HG03159 (cell line): ENCODE results near the gene DYNC1H1.

Experiments used
- ATAC-seq: cut with Tn5 transposase; IDR thresholded peaks from one replicate; pipeline ENCODE4 v1.9.1; 2021; ENCODE audit warnings: mild to moderate bottlenecking, moderate library complexity; ENCODE audit not compliant: unreplicated experiment

The DYNC1H1 gene

GRCh38 chr14:102086972-102087761 is 122.8 kb downstream of the DYNC1H1 start, which contains the start of gene HSP90AA1:
Gene HSP90AA1 (minus strand): TSS chr14:102087044. CDS start chr14:102086378, 666 bp downstream.
- ATAC-seq, result peak; percentile 66

- ATAC-seq, result no peak
Measured at GRCh38 chr14:102087762-102088011, 123.3 kb downstream of the DYNC1H1 start.

GRCh38 chr14:102088012-102088792 is 123.8 kb downstream of the DYNC1H1 start:
- ATAC-seq, result no peak

GRCh38 chr14:102089621-102090343 is 125.4 kb downstream of the DYNC1H1 start:
- ATAC-seq, result no peak

- ATAC-seq, result no peak
Measured at GRCh38 chr14:102090713-102091112, 126.3 kb downstream of the DYNC1H1 start.

- no peak for ATAC-seq
Measured at GRCh38 chr14:102092806-102093205, 128.4 kb downstream of the DYNC1H1 start.

GRCh38 chr14:102094101-102094500 is 129.7 kb downstream of the DYNC1H1 start:
- ATAC-seq, result no peak

GRCh38 chr14:102095231-102095870 is 131.0 kb downstream of the DYNC1H1 start:
- no peak for ATAC-seq

- ATAC-seq, result no peak
Measured at GRCh38 chr14:102095871-102096568, 131.6 kb downstream of the DYNC1H1 start.

- ATAC-seq, result no peak
Measured at GRCh38 chr14:102096569-102097188, 132.3 kb downstream of the DYNC1H1 start.

- no peak for ATAC-seq
Measured at GRCh38 chr14:102097441-102098135, 133.2 kb downstream of the DYNC1H1 start.

GRCh38 chr14:102103062-102103695 is 138.8 kb downstream of the DYNC1H1 start:
- ATAC-seq, result peak; percentile 70

GRCh38 chr14:102105369-102105768 is 141.0 kb downstream of the DYNC1H1 start:
- no peak for ATAC-seq
